Spleen (tissue), 11 donors: Measurements from ENCODE around the gene SERPINE1. TPM values are rescaled to one million over a fixed set of nuclear protein-coding genes. Genes with fewer than 3 reads are reported as not detected.

Source experiments
- DNase-seq: peaks from one replicate; pipeline ENCODE4 v3.0.0-alpha.2; 2020
- H3K27ac ChIP-seq, 8 donors: fragments of 200-600 bp; sonication (generic) in 7 of 8; 1 replicate in 4 of 8; 2 replicates in 4 of 8; pipeline versions ENCODE4 v1.5.0 to v1.8.0; 2016 to 2021; ENCODE audit warnings: inconsistent platforms in 4 of 8, mild to moderate bottlenecking in 4 of 8, moderate library complexity in 1 of 8
- H3K27me3 ChIP-seq, 7 donors: fragments of 200-600 bp; sonication (generic) in 6 of 7; replicated peaks in 1 of 7; 1 replicate in 4 of 7; 2 replicates in 3 of 7; pipeline versions ENCODE4 v1.5.0 to v1.8.0; 2016 to 2021; ENCODE audit warnings: inconsistent platforms in 3 of 7, mild to moderate bottlenecking in 1 of 7
- H3K36me3 ChIP-seq, 6 donors: fragments of 200-600 bp; sonication (generic) in 5 of 6; 1 replicate in 4 of 6; 2 replicates in 2 of 6; pipeline versions ENCODE4 v1.5.0 to v1.8.0; 2016 to 2021; ENCODE audit warnings: inconsistent platforms in 2 of 6
- H3K4me1 ChIP-seq, 6 donors: fragments of 200-600 bp; sonication (generic) in 5 of 6; 1 replicate in 3 of 6; 2 replicates in 3 of 6; pipeline versions ENCODE4 v1.5.0 to v1.8.0; 2016 to 2021; ENCODE audit warnings: inconsistent platforms in 3 of 6
- H3K4me3 ChIP-seq, 8 donors: fragments of 200-600 bp; sonication (generic) in 7 of 8; 1 replicate in 4 of 8; 2 replicates in 4 of 8; pipeline versions ENCODE4 v1.5.0 to v1.8.0; 2016 to 2021; ENCODE audit warnings: inconsistent platforms in 4 of 8, mild to moderate bottlenecking in 4 of 8, moderate library complexity in 2 of 8
- H3K9me3 ChIP-seq, 8 donors: fragments of 200-600 bp; sonication (generic) in 7 of 8; 1 replicate in 4 of 8; 2 replicates in 4 of 8; pipeline versions ENCODE4 v1.5.0 to v1.8.0; 2016 to 2021; ENCODE audit warnings: inconsistent platforms in 4 of 8
- POLR2A ChIP-seq, 3 donors: fragments of 450-650 bp; IDR thresholded peaks; one replicate each; pipeline ENCODE4 v1.5.1; 2017; ENCODE audit warnings: antibody characterized with exemption in 3 of 3, mild to moderate bottlenecking in 1 of 3
- POLR2AphosphoS5 ChIP-seq, 3 donors: sonication (generic); formaldehyde crosslinking; IDR thresholded peaks; one replicate each; pipeline ENCODE4 v1.5.1; 2017; ENCODE audit warnings: antibody characterized with exemption in 3 of 3
- WGBS, 5 donors: extraction: QIAGEN DNeasy Blood & Tissue Kit in 3 of 5; methylation state at CpG; one replicate each; pipeline versions ENCODE4 v1.1.5 to v1.1.7; 2013 to 2018; 5-methylcytosine and 5-hydroxymethylcytosine counted together
- intact Hi-C: fragments of 100-400 bp; cut with DNase I; formaldehyde crosslinking; loops from one replicate; pipeline ENCODE4 v1.15.0; 2023; ENCODE audit warnings: low total_unique reads
- polyA plus RNA-seq, 3 donors: library from polyadenylated mRNA; stranded (reverse); fragments of 200-250 nt; gene quantifications; one replicate each; pipeline ENCODE4 v1.2.1, GENCODE V29; 2013
- total RNA-seq, 7 donors: library from RNA; depleted of rRNA in 3 of 7; stranded (reverse); fragments of >200 nt in 3 of 7; fragmentation: NEBNext Ultra II Directional in 4 of 7; extraction: Animal tissue kit (Norgen Biotek cat#: 25700) in 4 of 7; gene quantifications; one replicate each; pipeline versions ENCODE4 v1.1.0 to v1.2.1, GENCODE V29; 2016 to 2021
- TF ChIP-seq, protein P1 (sequence below), 11 experiments: fragments of 200-600 bp in 7 of 11; fragments of 450-650 bp in 4 of 11; sonication (generic) in 4 of 11; IDR thresholded peaks in 8 of 11; conservative IDR thresholded peaks in 3 of 11; 1 replicate in 7 of 11; 2 replicates in 4 of 11; pipeline versions ENCODE4 v1.4.0 to v1.8.0; 2016 to 2021; ENCODE audit warnings: antibody characterized with exemption in 11 of 11, inconsistent platforms in 4 of 11, mild to moderate bottlenecking in 1 of 11
- donor health status: healthy with polysubstance abuse.
- donor health status: DM: no; HTN: no; CAD: no; lungs with moderate emphysema.
- donor health status: DM: no; HTN: no; CAD: no.
- donor health status: Bipolar disorder and iron deficiency.
- donor health status: healthy.
- donor health status: DM: no; HTN: no; CAD: no.
- donor health status: DM: yes; HTN: yes; CAD: no.

The SERPINE1 gene
- total and polyA plus RNA-seq, 10 donors: 2.2 to 46.4 (median 4.7) TPM

DNA sequence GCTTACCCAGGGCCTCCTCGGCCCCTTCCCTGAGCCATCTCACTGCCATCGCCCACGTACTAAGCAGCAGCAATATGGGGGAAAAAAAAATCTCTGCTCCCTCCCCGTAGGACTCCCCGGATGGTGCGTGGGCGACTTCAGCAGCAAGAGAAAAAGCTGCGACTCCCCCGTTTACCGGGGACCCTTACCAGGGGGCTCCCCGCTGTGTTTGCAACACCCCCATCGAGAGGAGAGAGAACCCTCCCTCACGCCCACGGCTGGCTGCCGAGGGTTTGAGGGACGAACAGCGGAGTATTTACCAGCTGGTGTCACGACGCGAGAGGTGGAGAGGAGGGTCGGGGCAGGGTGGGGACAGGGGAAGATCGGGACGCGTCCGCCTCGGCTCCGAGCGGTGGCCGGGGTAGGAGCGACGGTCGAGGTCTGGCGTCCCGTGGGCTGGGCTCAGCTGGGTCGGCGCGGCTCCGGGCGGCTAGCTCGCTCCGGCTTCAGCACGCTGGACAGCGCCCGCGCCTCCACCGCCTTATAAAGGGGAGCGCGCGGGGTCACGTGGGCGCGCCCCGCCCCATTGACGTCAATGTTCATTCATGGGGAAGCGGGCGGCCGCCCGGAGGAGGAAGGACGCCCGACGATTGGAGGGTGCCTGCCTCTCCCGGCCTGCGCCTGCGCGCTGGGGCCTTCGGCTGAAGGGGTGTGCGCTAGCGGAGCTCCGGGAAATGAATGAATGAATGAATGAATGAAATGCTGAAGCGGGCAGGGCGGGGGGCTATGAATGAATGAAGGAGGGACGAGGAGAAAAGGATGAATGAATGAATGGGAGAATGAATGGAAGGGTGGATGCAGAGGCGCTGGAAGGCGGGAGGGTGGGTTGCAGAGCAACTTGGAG is 38.4 kb downstream of the SERPINE1 start, which contains the start of gene VGF:
Gene VGF (minus strand): TSS at position 495 of the 883 bp plus-strand sequence. CDS start 726 bp downstream, outside the sequence.
- Histone ChIP-seq H3K9me3 (peaks cover 0 to 6% (median 0%) of the 10 kb centered on the region in 8 donors), H3K27ac (no peak within 1 kb of the TSS), H3K4me3 (peak within 1 kb of the TSS in 5 of 8 donors; percentile 20 to 75 (median 52)), H3K36me3 (peaks cover 0 to 8% (median under 1%) of the 10 kb centered on the region in 6 donors), H3K27me3 (peaks cover 2 to 87% (median 82%) of the 10 kb centered on the region in 7 donors), H3K4me1 (peaks cover 37 to 70% (median 54%) of the 10 kb centered on the region in 6 donors)
- peak; percentile 70 to 87 (median 74) for TF ChIP-seq POLR2AphosphoS5 (IDR thresholded peaks at IDR 0.05)
- no peak for TF ChIP-seq POLR2A (IDR thresholded peaks at IDR 0.05)
- TF ChIP-seq, protein P1, sequence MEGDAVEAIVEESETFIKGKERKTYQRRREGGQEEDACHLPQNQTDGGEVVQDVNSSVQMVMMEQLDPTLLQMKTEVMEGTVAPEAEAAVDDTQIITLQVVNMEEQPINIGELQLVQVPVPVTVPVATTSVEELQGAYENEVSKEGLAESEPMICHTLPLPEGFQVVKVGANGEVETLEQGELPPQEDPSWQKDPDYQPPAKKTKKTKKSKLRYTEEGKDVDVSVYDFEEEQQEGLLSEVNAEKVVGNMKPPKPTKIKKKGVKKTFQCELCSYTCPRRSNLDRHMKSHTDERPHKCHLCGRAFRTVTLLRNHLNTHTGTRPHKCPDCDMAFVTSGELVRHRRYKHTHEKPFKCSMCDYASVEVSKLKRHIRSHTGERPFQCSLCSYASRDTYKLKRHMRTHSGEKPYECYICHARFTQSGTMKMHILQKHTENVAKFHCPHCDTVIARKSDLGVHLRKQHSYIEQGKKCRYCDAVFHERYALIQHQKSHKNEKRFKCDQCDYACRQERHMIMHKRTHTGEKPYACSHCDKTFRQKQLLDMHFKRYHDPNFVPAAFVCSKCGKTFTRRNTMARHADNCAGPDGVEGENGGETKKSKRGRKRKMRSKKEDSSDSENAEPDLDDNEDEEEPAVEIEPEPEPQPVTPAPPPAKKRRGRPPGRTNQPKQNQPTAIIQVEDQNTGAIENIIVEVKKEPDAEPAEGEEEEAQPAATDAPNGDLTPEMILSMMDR (IDR thresholded peaks at IDR 0.05 in 8 of 11, conservative IDR thresholded peaks at IDR 0.05 in 3 of 11): peak in 2 of 11 experiments; percentile 9 to 16
- 3 to 4% (median 4%) methylated on average over 49 to 74 of the region's 74 CpGs for WGBS, 5 donors
- intact Hi-C loops: no loop called here
- DNase-seq: peak; percentile 96

DNA sequence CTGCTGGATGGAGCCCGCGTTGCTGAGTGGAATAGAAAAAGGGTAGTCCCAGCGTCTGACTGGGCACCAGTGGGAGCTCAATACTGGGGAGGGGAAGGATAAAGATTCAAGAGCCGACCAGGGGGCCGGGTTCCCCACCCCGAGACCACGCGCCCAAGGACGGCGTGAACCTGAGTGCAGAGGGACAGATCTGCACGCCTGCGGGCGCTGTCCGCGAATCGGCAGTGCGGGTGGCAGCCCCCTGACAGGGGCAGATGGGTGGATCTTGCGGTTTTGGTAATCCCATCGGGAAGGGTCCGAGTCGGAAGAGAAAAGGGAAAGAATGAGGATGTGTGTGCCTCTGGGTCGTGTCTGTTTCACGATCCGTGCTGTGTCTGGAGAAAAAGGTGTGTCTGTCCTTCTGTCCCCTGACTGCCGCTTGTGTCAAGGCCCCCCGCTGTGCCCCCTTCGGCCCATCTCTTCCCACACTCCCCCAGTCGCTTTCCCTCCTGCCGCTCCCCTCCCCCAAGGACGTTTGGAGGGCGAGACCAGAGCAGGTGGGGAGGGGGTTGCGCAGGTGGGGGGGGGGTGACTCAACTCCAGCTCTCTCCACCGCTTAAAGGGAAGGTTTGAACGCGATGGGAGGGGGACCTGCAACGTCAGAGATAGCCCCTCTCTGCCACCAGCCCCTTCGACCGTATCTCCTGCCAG is 39.2 kb downstream of the SERPINE1 start:
- peaks cover 0 to under 1% (median 0%) of the 10 kb centered on the region in 6 donors for H3K36me3 ChIP-seq
- intact Hi-C loops: no loop called here
- H3K4me3 ChIP-seq: peak overlapping the region in 4 of 8 donors; percentile 10 to 75 (median 16)
- peaks cover 41 to 78% (median 62%) of the 10 kb centered on the region in 6 donors for H3K4me1 ChIP-seq
- H3K9me3 ChIP-seq: peaks cover 0 to 6% (median 0%) of the 10 kb centered on the region in 8 donors
- WGBS, 5 donors: 3 to 4% (median 3%) methylated on average over 36 to 38 of the region's 38 CpGs
- peaks cover 5 to 95% (median 90%) of the 10 kb centered on the region in 7 donors for H3K27me3 ChIP-seq
- DNase-seq: peak; percentile 73
- TF ChIP-seq POLR2A (IDR thresholded peaks at IDR 0.05) (no peak), POLR2AphosphoS5 (IDR thresholded peaks at IDR 0.05) (no peak)
- TF ChIP-seq, protein P1 (IDR thresholded peaks at IDR 0.05 in 8 of 11, conservative IDR thresholded peaks at IDR 0.05 in 3 of 11): no peak
- no peak overlapping the region for H3K27ac ChIP-seq

DNA sequence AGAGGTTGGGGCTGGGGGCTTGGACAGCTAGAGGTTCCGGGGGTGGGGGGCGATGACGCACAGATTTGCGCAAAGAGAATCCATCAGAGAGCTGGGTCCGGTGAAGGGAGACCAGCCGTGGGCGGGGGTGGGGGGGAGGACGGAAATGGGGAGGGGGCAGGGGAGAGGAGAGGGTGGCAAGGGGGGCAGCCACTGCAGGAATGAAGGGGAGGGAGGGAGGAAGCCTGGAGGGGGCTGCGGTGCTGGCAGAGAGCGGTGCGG is 39.7 kb downstream of the SERPINE1 start:
- intact Hi-C loops: no loop called here
- Histone ChIP-seq H3K9me3 (peaks cover 0 to 6% (median 0%) of the 10 kb centered on the region in 8 donors), H3K36me3 (no peaks in the 10 kb centered on the region), H3K4me3 (no peak overlapping the region), H3K4me1 (peaks cover 41 to 83% (median 64%) of the 10 kb centered on the region in 6 donors), H3K27me3 (peaks cover 5 to 100% (median 95%) of the 10 kb centered on the region in 7 donors), H3K27ac (no peak overlapping the region)
- 0 to 5% (median 3%) methylated on average over 9 to 11 of the region's 11 CpGs for WGBS, 5 donors
- TF ChIP-seq POLR2A (IDR thresholded peaks at IDR 0.05): no peak
- TF ChIP-seq POLR2AphosphoS5 (IDR thresholded peaks at IDR 0.05): no peak
- TF ChIP-seq, protein P1 (IDR thresholded peaks at IDR 0.05 in 8 of 11, conservative IDR thresholded peaks at IDR 0.05 in 3 of 11): no peak
- DNase-seq: no peak
